ENCODE results near the gene GPR176.

DNA sequence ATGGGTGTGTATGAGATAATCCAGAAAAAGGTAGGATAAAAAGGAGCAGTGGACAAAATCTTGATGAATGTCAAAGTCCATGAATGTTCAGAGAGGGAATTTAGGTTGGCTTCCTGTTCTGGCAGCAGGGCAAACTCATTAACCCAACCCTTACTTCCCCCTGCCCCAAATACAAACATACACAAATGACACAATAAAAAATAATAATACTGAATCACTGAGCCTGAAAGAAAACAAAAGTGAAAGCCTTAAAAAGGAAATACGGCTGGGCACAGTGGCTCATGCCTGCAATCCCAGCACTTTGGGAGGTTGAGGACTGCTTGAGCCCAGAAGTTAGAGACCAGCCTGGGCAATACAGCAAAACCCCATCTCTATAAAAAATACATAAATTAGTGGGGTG, 62.9 kb downstream of the GPR176 start:
- TF ChIP-seq, protein P1, sequence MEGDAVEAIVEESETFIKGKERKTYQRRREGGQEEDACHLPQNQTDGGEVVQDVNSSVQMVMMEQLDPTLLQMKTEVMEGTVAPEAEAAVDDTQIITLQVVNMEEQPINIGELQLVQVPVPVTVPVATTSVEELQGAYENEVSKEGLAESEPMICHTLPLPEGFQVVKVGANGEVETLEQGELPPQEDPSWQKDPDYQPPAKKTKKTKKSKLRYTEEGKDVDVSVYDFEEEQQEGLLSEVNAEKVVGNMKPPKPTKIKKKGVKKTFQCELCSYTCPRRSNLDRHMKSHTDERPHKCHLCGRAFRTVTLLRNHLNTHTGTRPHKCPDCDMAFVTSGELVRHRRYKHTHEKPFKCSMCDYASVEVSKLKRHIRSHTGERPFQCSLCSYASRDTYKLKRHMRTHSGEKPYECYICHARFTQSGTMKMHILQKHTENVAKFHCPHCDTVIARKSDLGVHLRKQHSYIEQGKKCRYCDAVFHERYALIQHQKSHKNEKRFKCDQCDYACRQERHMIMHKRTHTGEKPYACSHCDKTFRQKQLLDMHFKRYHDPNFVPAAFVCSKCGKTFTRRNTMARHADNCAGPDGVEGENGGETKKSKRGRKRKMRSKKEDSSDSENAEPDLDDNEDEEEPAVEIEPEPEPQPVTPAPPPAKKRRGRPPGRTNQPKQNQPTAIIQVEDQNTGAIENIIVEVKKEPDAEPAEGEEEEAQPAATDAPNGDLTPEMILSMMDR (IDR thresholded peaks at IDR 0.05), result no peak
- no peak for TF ChIP-seq POLR2A (IDR thresholded peaks at IDR 0.05)

All from sigmoid colon (tissue), 3 donors.